ENCODE measurements around the gene GNAS-AS1. TPM values are rescaled to one million over a fixed set of nuclear protein-coding genes. Genes with fewer than 3 reads are reported as not detected.

Gene GNAS-AS1
- total and polyA plus RNA-seq, 2 donors (not counting 1 experiment from before 2014, with no cell fraction given): 1.5 TPM; not detected in 1

GRCh38 chr20:58813369-58813768, 37.3 kb downstream of the GNAS-AS1 start:
- no peak overlapping the region for H3K27ac ChIP-seq (ENCODE audit: low read length in 2 of 2)
- H3K79me2 ChIP-seq (ENCODE audit: control insufficient read depth, insufficient read depth, low read length): no peaks in the 10 kb centered on the region
- no peak overlapping the region for H3K27ac Mint-ChIP-seq
- no peak overlapping the region for H3K9ac ChIP-seq (ENCODE audit: low read length)
- H3K4me3 ChIP-seq (ENCODE audit: control extremely low read depth in 1 of 5, extremely low read depth in 1 of 5, insufficient read depth in 1 of 5, low read depth in 2 of 5, low read length in 4 of 5): no peak overlapping the region
- no peaks in the 10 kb centered on the region for H3K9me3 ChIP-seq (ENCODE audit: control extremely low read depth in 1 of 3, control insufficient read depth in 2 of 3, insufficient read depth in 1 of 3, low read length in 2 of 3)
- no peaks in the 10 kb centered on the region for H3K4me1 Mint-ChIP-seq
- peaks cover 0 to 6% (median 0%) of the 10 kb centered on the region in 4 experiments for H3K27me3 ChIP-seq (replicated peaks in 1 of 4; ENCODE audit: control extremely low read depth in 1 of 4, control insufficient read depth in 3 of 4, insufficient read depth in 4 of 4, low read length in 3 of 4)
- no peak for DNase-seq
- CTCF ChIA-PET: no interaction called here
- H3K9me3 Mint-ChIP-seq (ENCODE audit: insufficient read depth): no peaks in the 10 kb centered on the region
- H4K20me1 ChIP-seq (ENCODE audit: control insufficient read depth, insufficient read depth, low read length, poor library complexity, severe bottlenecking): no peaks in the 10 kb centered on the region
- no peak overlapping the region for H3K4me2 ChIP-seq (replicated peaks; ENCODE audit: low read depth, low read length, poor library complexity, severe bottlenecking)
- H3K4me1 ChIP-seq (ENCODE audit: control insufficient read depth in 2 of 2, insufficient read depth in 2 of 2, low read length in 2 of 2): no peaks in the 10 kb centered on the region
- H3K4me3 Mint-ChIP-seq: no peak overlapping the region
- H2AFZ ChIP-seq (ENCODE audit: insufficient read depth, low read depth, low read length, poor library complexity, severe bottlenecking): no peak overlapping the region
- ATAC-seq (ENCODE audit: low read depth): no peak
- 97% methylated on average over 6 of the region's 8 CpGs for WGBS (ENCODE audit: insufficient coverage)
- peaks cover 23% of the 10 kb centered on the region for H3K27me3 Mint-ChIP-seq
- POLR2A ChIA-PET: no interaction called here
- intact Hi-C loops (cut with micrococcal nuclease): no loop called here
- TF ChIP-seq, protein P1, sequence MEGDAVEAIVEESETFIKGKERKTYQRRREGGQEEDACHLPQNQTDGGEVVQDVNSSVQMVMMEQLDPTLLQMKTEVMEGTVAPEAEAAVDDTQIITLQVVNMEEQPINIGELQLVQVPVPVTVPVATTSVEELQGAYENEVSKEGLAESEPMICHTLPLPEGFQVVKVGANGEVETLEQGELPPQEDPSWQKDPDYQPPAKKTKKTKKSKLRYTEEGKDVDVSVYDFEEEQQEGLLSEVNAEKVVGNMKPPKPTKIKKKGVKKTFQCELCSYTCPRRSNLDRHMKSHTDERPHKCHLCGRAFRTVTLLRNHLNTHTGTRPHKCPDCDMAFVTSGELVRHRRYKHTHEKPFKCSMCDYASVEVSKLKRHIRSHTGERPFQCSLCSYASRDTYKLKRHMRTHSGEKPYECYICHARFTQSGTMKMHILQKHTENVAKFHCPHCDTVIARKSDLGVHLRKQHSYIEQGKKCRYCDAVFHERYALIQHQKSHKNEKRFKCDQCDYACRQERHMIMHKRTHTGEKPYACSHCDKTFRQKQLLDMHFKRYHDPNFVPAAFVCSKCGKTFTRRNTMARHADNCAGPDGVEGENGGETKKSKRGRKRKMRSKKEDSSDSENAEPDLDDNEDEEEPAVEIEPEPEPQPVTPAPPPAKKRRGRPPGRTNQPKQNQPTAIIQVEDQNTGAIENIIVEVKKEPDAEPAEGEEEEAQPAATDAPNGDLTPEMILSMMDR (IDR thresholded peaks at IDR 0.05): no peak
- no peak for TF ChIP-seq EZH2 (IDR thresholded peaks at IDR 0.05; ENCODE audit: borderline replicate concordance, insufficient read depth, low read depth, low read length, poor library complexity, severe bottlenecking)
- no peaks in the 10 kb centered on the region for H3K36me3 ChIP-seq (replicated peaks in 1 of 2; ENCODE audit: control extremely low read depth in 1 of 2, control insufficient read depth in 1 of 2, extremely low read depth in 1 of 2, insufficient read depth in 2 of 2, low read length in 1 of 2)

- TF ChIP-seq, protein P1 (IDR thresholded peaks at IDR 0.05): no peak
- TF ChIP-seq EZH2 (IDR thresholded peaks at IDR 0.05; ENCODE audit: borderline replicate concordance, insufficient read depth, low read depth, low read length, poor library complexity, severe bottlenecking): no peak
- H2AFZ ChIP-seq (ENCODE audit: insufficient read depth, low read depth, low read length, poor library complexity, severe bottlenecking): no peak overlapping the region
- CTCF ChIA-PET: no interaction called here
- H3K27me3 ChIP-seq (replicated peaks in 1 of 4; ENCODE audit: control extremely low read depth in 1 of 4, control insufficient read depth in 3 of 4, insufficient read depth in 4 of 4, low read length in 3 of 4): peaks cover 0 to 6% (median 0%) of the 10 kb centered on the region in 4 experiments
- Mint-ChIP-seq H3K27me3 (peaks cover 26% of the 10 kb centered on the region), H3K9me3 (ENCODE audit: insufficient read depth) (no peaks in the 10 kb centered on the region), H3K4me3 (no peak overlapping the region), H3K4me1 (no peaks in the 10 kb centered on the region), H3K27ac (no peak overlapping the region)
- H3K9ac ChIP-seq (ENCODE audit: low read length): no peak overlapping the region
- H3K4me3 ChIP-seq (ENCODE audit: control extremely low read depth in 1 of 5, extremely low read depth in 1 of 5, insufficient read depth in 1 of 5, low read depth in 2 of 5, low read length in 4 of 5): no peak overlapping the region
- POLR2A ChIA-PET: no interaction called here
- no peak for ATAC-seq (ENCODE audit: low read depth)
- intact Hi-C loops (cut with micrococcal nuclease): no loop called here
- WGBS (ENCODE audit: insufficient coverage): 97% methylated on average over 10 of the region's 13 CpGs
- no peaks in the 10 kb centered on the region for H3K4me1 ChIP-seq (ENCODE audit: control insufficient read depth in 2 of 2, insufficient read depth in 2 of 2, low read length in 2 of 2)
- H4K20me1 ChIP-seq (ENCODE audit: control insufficient read depth, insufficient read depth, low read length, poor library complexity, severe bottlenecking): no peaks in the 10 kb centered on the region
- no peaks in the 10 kb centered on the region for H3K79me2 ChIP-seq (ENCODE audit: control insufficient read depth, insufficient read depth, low read length)
- no peaks in the 10 kb centered on the region for H3K9me3 ChIP-seq (ENCODE audit: control extremely low read depth in 1 of 3, control insufficient read depth in 2 of 3, insufficient read depth in 1 of 3, low read length in 2 of 3)
- no peak overlapping the region for H3K27ac ChIP-seq (ENCODE audit: low read length in 2 of 2)
- DNase-seq: no peak
- no peaks in the 10 kb centered on the region for H3K36me3 ChIP-seq (replicated peaks in 1 of 2; ENCODE audit: control extremely low read depth in 1 of 2, control insufficient read depth in 1 of 2, extremely low read depth in 1 of 2, insufficient read depth in 2 of 2, low read length in 1 of 2)
- no peak overlapping the region for H3K4me2 ChIP-seq (replicated peaks; ENCODE audit: low read depth, low read length, poor library complexity, severe bottlenecking)
These were observed 39.4 kb downstream of the GNAS-AS1 start for GRCh38 chr20:58811334-58811733.

Data from B cell (primary cell).